Activated naive CD8-positive, alpha-beta T cell treated with anti-CD3 and anti-CD28 coated beads, Interleukin-2, amount 10 ng/mL, durations not matched to agents 7 days and 5 days (primary cell): ENCODE measurements around the gene GPR179. TPM values are rescaled to one million over a fixed set of nuclear protein-coding genes. Genes with fewer than 3 reads are reported as not detected.

ENCODE experiments used
- ATAC-seq: fragments of 150-1000 bp; cut with Tn5 transposase; one replicate; pipeline ENCODE4 v1.10.0; 2021; ENCODE audit warnings: low read depth, moderate library complexity
- POLR2A ChIA-PET: fragments of 350-600 bp; sonication (Branson Sonifier 250); formaldehyde crosslinking; loops from one replicate; lab custom pipeline; 2021; ENCODE audit warnings: antibody characterized with exemption; lab: Charles Lee
- DNase-seq: peaks from one replicate; pipeline ENCODE4 v3.0.0; 2021
- H3K27ac Mint-ChIP-seq: one replicate; pipeline ENCODE4 v1.8.0; 2022; ENCODE audit warnings: mild to moderate bottlenecking, mixed read lengths
- H3K27me3 Mint-ChIP-seq: one replicate; pipeline ENCODE4 v1.8.0; 2022; ENCODE audit warnings: mild to moderate bottlenecking, moderate library complexity, mixed read lengths
- H3K36me3 Mint-ChIP-seq: one replicate; pipeline ENCODE4 v1.8.0; 2021; ENCODE audit warnings: mild to moderate bottlenecking, mixed read lengths
- H3K4me1 Mint-ChIP-seq: one replicate; pipeline ENCODE4 v1.8.0; 2021; ENCODE audit warnings: mixed read lengths
- H3K4me3 Mint-ChIP-seq: one replicate; pipeline ENCODE4 v1.8.0; 2022; ENCODE audit warnings: mild to moderate bottlenecking, moderate library complexity, mixed read lengths
- H3K9me3 Mint-ChIP-seq: one replicate; pipeline ENCODE4 v1.8.0; 2021; ENCODE audit warnings: mixed read lengths
- total RNA-seq, 2 experiments: library from RNA; stranded (reverse); gene quantifications; one replicate each; pipeline ENCODE4 v1.2.3, GENCODE V29; 2021

Gene GPR179, protein sequence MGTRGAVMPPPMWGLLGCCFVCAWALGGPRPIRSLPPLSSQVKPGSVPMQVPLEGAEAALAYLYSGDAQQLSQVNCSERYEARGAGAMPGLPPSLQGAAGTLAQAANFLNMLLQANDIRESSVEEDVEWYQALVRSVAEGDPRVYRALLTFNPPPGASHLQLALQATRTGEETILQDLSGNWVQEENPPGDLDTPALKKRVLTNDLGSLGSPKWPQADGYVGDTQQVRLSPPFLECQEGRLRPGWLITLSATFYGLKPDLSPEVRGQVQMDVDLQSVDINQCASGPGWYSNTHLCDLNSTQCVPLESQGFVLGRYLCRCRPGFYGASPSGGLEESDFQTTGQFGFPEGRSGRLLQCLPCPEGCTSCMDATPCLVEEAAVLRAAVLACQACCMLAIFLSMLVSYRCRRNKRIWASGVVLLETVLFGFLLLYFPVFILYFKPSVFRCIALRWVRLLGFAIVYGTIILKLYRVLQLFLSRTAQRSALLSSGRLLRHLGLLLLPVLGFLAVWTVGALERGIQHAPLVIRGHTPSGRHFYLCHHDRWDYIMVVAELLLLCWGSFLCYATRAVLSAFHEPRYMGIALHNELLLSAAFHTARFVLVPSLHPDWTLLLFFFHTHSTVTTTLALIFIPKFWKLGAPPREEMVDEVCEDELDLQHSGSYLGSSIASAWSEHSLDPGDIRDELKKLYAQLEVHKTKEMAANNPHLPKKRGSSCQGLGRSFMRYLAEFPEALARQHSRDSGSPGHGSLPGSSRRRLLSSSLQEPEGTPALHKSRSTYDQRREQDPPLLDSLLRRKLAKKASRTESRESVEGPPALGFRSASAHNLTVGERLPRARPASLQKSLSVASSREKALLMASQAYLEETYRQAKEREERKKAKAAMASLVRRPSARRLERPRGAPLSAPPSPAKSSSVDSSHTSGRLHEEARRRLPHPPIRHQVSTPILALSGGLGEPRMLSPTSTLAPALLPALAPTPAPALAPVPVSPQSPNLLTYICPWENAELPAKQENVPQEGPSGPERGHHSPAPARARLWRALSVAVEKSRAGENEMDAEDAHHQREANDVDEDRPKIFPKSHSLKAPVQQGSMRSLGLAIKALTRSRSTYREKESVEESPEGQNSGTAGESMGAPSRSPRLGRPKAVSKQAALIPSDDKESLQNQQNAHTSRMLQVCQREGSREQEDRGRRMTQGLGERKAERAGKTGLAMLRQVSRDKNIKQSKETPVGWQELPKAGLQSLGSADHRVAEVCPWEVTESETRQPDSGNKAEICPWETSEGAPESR (N-terminal part only)
- total RNA-seq: under 1 TPM; 0.06 TPM

DNA sequence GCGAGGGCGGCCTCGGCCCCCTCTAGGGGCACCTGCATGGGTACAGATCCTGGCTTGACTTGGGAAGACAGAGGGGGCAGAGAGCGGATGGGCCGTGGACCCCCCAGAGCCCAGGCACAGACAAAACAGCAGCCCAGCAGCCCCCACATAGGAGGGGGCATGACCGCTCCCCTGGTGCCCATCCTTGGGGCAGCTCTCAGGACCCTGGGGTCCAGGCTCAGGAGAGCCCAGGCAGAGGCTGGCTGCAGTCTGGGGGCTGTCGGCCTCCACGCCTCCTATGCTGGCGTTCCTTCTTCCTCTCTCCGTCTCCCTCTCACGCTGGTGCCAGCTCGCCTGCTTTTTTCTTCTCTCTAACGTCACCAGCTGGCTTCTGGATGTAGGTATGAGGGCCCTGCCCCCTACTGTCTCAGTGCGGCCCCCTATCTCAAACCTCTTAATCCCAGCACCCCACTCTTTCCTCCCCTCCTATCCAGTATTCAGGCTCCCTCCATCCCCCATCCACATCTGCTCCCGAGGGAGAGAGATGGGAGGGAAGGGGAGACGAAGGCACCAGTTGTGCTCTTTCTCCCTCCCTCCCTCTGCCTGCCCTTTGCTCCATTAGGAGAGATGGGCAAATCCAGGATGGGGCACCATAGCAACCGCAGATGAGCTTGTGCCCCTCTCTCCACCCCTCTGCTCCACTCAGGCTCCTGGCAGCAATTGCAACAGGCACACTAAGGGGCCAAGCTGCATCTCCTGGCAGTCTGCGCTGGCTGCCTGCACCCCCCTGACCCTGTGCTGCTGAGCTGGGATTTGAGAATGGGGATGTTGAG, at the start of gene GPR179:
Gene GPR179 (minus strand): TSS at position 349 of the 812 bp plus-strand sequence. CDS start 167 bp downstream, at position 182.
- POLR2A ChIA-PET: no interaction called here
- no peak for ATAC-seq
- Mint-ChIP-seq H3K36me3 (no peaks in the 10 kb centered on the region), H3K4me3 (no peak within 1 kb of the TSS), H3K4me1 (peaks cover under 1% of the 10 kb centered on the region), H3K27ac (no peak within 1 kb of the TSS), H3K9me3 (no peaks in the 10 kb centered on the region), H3K27me3 (peaks cover 7% of the 10 kb centered on the region)
- DNase-seq: no peak

DNA sequence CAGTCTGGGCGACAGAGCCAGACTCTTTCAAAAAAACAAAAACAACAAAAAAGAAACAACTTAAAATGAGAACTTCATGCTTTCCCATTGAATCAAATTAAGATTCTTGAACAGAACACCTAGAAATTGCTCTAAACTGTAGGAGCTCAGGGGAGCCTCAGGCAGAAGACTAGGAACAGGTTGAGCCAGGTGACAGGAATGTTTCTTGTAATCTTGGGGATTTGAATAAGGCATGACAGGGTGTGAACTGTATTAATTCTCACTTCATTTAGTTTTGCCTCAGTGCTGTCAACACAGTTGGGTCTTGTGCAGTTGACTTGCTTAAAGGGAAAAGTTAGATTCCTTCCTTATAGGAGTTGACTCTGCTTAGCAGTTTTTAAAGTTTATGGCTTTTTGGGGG, 35.7 kb upstream of the GPR179 start:
- Mint-ChIP-seq H3K36me3 (peaks cover 12% of the 10 kb centered on the region), H3K9me3 (peaks cover 1% of the 10 kb centered on the region), H3K27ac (no peak overlapping the region), H3K27me3 (no peaks in the 10 kb centered on the region), H3K4me3 (no peak overlapping the region), H3K4me1 (no peaks in the 10 kb centered on the region)
- POLR2A ChIA-PET: no interaction called here
- DNase-seq (no peak), ATAC-seq (no peak)

DNA sequence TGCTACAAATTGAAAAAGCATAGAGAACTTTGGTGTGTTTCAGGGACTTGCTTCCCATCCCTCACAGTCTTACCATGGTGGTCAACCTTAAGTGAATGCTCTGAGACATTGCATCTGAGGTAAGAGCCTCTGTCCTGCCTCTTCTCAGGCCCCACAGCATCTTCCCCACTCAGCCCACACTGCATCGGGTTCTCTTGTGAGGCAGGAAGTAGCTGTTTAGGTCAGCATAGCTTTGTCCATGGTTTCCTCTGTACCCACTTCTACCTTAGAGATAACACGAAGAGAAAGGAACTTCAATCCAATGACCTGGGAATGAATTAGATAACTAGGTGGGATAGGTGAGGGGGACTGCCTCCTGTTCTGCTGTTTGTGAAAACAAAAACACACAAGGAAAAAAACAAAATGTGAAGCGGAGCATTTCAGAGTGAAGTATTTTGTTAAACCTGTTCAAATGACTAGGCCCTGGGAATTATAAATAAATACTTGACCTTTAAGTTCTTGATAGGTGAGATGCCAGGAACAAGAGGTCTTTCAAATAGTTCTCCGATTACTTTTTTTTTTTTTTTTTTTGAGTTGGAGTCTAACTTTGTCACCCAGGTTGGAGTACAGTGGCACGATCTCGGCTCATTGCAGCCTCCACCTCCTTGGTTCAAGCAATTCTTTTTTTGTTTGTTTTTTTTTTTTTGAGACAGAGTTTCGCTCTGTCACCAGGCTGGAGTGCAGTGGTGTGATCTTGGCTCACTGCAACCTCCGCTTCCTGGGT, 25.5 kb upstream of the GPR179 start:
- DNase-seq: no peak
- H3K27me3 Mint-ChIP-seq: no peaks in the 10 kb centered on the region
- H3K9me3 Mint-ChIP-seq: peaks cover 2% of the 10 kb centered on the region
- H3K36me3 Mint-ChIP-seq: peaks cover 17% of the 10 kb centered on the region
- no peak overlapping the region for H3K4me3 Mint-ChIP-seq
- ATAC-seq: no peak
- H3K4me1 Mint-ChIP-seq: peaks cover 6% of the 10 kb centered on the region
- POLR2A ChIA-PET: interaction anchor here (0.6 kb wide), 1 partner anchor 14 kb away, joined by 3 read pairs; no protein-coding TSS in a partner anchor
- no peak overlapping the region for H3K27ac Mint-ChIP-seq

DNA sequence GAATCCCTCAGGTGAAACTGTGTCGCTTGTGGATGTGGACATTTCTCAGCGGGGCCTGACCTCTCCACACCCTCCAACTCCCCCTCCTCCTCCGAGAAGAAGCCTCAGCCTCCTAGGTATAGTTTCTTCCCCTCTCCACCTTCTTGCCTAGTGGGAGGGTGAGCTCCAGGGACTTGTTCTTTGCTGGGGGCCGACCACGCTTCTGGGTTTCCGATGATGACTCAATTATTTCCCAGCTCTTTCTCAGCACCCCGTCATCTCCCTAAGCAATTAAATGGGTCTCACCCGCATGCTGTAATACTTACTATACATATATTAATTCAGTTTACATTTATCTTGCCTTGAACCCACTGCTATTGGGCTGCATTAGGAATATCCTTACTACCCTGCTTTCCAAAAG, 21.0 kb upstream of the GPR179 start:
- Mint-ChIP-seq H3K27me3 (no peaks in the 10 kb centered on the region), H3K4me1 (peaks cover 12% of the 10 kb centered on the region), H3K27ac (no peak overlapping the region), H3K9me3 (no peaks in the 10 kb centered on the region), H3K36me3 (peaks cover 5% of the 10 kb centered on the region), H3K4me3 (no peak overlapping the region)
- POLR2A ChIA-PET: interaction anchor here (1.1 kb wide), 1 partner anchor 13 kb away, joined by 4 read pairs; the partner anchor contains the start of gene SOCS7
- DNase-seq: no peak
- ATAC-seq: no peak

GRCh38 chr17:38363016-38363415, 19.3 kb upstream of the GPR179 start:
- H3K4me1 Mint-ChIP-seq: peaks cover 6% of the 10 kb centered on the region
- DNase-seq (no peak), ATAC-seq (no peak)
- no peaks in the 10 kb centered on the region for H3K36me3 Mint-ChIP-seq
- no peaks in the 10 kb centered on the region for H3K9me3 Mint-ChIP-seq
- no peak overlapping the region for H3K4me3 Mint-ChIP-seq
- H3K27me3 Mint-ChIP-seq: no peaks in the 10 kb centered on the region
- POLR2A ChIA-PET: no interaction called here
- no peak overlapping the region for H3K27ac Mint-ChIP-seq

DNA sequence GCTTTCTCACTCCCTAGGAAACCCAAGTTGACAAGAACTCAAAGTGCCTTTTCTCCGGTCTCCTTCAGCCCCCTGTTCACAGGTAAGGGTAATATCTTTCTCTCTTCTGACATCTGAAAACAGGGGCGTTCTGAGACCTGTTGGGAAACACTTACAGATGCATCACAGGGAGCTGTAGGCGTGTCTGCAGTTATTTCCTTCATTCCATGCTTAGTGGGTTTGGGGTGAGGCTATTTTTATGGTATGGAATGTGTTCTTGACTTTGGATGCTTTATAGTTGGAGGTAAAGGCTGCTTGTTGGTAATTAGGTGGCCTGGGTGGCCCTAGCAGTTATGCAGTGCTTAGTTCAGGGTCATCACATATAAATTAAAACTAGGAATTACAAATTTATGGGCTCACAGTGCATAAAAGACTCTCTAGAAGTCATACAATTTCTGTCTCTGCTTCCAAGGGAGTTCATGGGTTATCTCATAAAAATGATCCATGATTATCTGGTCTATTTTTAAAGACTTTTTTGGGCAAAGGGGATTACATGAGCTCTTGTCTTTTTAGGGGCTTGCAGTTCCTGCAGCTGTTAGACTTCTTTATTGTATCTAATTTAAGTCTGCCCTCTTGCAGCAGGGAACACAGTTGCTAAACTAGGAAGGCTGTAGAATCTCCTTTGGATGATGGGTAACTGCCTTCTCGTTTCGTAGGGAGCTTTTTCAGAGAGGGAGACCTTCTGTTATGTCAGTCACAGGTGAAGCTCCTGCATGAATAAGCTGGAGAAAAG, 18.1 kb upstream of the GPR179 start:
- Mint-ChIP-seq H3K4me1 (peaks cover 14% of the 10 kb centered on the region), H3K9me3 (no peaks in the 10 kb centered on the region), H3K27me3 (no peaks in the 10 kb centered on the region), H3K4me3 (no peak overlapping the region), H3K27ac (no peak overlapping the region), H3K36me3 (no peaks in the 10 kb centered on the region)
- POLR2A ChIA-PET: no interaction called here
- DNase-seq (no peak), ATAC-seq (no peak)

DNA sequence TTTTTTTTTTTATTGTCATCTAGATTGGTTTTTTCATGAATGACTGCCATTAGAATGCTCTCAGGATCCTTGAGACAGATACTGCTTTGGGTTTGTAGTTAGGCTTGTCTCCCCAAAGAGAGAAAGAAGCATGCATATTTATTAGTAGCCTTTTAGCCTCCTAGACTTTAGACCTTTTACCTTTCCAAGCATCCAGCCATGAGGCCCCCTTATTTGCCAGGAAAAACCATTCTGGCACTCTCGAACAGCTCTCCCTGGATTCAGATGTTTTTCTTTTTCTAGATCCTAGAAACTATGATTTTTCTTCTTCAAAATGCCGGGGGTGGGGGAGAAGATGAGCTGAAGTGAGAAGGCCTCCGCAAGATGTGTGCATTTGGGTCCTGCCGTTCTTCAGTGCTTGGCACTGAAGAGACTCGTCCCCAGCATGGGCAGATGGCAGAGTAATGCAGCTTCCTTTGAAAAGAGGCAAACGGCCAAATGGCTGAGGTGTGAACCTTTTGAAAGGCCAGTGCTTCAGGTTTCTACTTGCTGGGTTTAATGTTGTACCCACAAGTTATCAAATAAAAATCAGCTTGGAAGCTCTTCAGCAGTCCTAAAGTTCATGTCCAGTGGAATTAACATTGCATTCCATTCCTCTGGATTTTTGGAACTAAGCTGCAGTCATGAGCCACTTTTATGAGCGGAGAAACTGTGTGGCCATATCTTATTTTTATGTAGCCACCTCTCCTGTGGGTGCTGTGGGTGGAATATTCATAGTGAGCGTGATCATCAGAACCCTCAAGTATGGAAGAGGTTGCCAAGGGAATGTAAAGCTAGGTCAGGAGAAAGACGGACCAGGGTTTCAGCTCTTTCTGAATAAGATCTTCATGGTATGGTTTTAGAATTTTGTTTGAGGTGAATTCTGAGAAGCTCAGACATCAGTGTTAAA, 15.1 kb upstream of the GPR179 start:
- peaks cover 2% of the 10 kb centered on the region for H3K36me3 Mint-ChIP-seq
- peaks cover 23% of the 10 kb centered on the region for H3K4me1 Mint-ChIP-seq
- H3K4me3 Mint-ChIP-seq: no peak overlapping the region
- ATAC-seq: no peak
- H3K27ac Mint-ChIP-seq: no peak overlapping the region
- POLR2A ChIA-PET: interaction anchor here (1.2 kb wide), 1 partner anchor 9 kb away, joined by 3 read pairs; no protein-coding TSS in a partner anchor
- no peaks in the 10 kb centered on the region for H3K27me3 Mint-ChIP-seq
- no peak for DNase-seq
- no peaks in the 10 kb centered on the region for H3K9me3 Mint-ChIP-seq

GRCh38 chr17:38357486-38358123, 13.8 kb upstream of the GPR179 start:
- POLR2A ChIA-PET: no interaction called here
- H3K4me1 Mint-ChIP-seq: peaks cover 32% of the 10 kb centered on the region
- H3K9me3 Mint-ChIP-seq: no peaks in the 10 kb centered on the region
- no peak overlapping the region for H3K4me3 Mint-ChIP-seq
- peaks cover 2% of the 10 kb centered on the region for H3K36me3 Mint-ChIP-seq
- no peak overlapping the region for H3K27ac Mint-ChIP-seq
- DNase-seq (no peak), ATAC-seq (no peak)
- no peaks in the 10 kb centered on the region for H3K27me3 Mint-ChIP-seq

- Mint-ChIP-seq H3K36me3 (peaks cover 2% of the 10 kb centered on the region), H3K27ac (no peak overlapping the region), H3K27me3 (no peaks in the 10 kb centered on the region), H3K4me3 (no peak overlapping the region), H3K9me3 (no peaks in the 10 kb centered on the region), H3K4me1 (peaks cover 31% of the 10 kb centered on the region)
- POLR2A ChIA-PET: interaction anchor here (0.9 kb wide), 1 partner anchor 14 kb away, joined by 3 read pairs; no protein-coding TSS in a partner anchor
- ATAC-seq (no peak), DNase-seq (no peak)
These were observed 11.5 kb upstream of the GPR179 start for GRCh38 chr17:38355251-38355650.

GRCh38 chr17:38354466-38354865, 10.7 kb upstream of the GPR179 start:
- ATAC-seq (no peak), DNase-seq (no peak)
- Mint-ChIP-seq H3K9me3 (no peaks in the 10 kb centered on the region), H3K36me3 (peaks cover 2% of the 10 kb centered on the region), H3K27me3 (no peaks in the 10 kb centered on the region), H3K4me3 (no peak overlapping the region), H3K27ac (no peak overlapping the region), H3K4me1 (peaks cover 34% of the 10 kb centered on the region)
- POLR2A ChIA-PET: interaction anchor here (0.9 kb wide), 1 partner anchor 15 kb away, joined by 3 read pairs; no protein-coding TSS in a partner anchor
